GM19025 (cell line): ENCODE measurements around the gene TXNDC5.
"Not testable (repeated sequence)": the region's sequence is repeated elsewhere in the genome, so short reads cannot be mapped to it uniquely, and the experiment has no call there.

ENCODE experiments used
- ATAC-seq: cut with Tn5 transposase; IDR thresholded peaks from one replicate; pipeline ENCODE4 v1.9.1; 2021; ENCODE audit warnings: mild to moderate bottlenecking, low read depth, moderate library complexity; ENCODE audit not compliant: unreplicated experiment

Gene TXNDC5

DNA sequence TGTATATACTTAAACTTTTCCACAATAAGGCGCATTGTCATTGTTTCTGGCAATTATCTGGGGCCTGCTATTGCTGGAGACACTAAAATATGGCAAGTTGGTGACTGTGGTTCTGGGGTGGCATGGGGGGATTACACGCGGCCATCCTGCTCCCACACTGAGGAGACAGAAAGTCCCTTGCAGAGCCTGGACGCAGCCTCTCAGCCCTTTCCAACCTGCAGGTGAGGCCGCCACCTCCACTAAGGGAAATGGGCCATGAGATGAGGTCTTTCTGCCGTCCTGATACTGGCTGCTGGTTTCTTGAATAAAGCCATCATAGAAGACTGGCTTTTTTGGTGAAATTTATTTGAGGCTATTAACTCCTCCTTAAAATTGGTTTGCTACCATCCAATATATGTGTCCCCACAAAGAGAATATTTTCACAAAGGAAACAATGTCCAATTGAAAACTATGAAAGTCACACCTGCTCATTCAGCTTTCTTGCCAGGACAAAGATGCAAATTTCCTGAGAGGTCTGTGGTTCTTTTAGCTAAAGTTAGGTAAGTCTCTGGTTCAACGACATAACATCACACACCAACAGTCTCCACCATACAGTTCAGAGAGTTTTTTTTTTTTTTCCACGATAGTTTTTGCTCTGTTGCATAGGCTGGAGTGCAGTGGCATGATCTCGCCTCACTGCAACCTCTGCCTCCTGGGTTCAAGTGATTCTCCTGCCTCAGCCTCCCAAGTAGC lies 13.0 kb downstream of the TXNDC5 start:
- ATAC-seq = no peak

DNA sequence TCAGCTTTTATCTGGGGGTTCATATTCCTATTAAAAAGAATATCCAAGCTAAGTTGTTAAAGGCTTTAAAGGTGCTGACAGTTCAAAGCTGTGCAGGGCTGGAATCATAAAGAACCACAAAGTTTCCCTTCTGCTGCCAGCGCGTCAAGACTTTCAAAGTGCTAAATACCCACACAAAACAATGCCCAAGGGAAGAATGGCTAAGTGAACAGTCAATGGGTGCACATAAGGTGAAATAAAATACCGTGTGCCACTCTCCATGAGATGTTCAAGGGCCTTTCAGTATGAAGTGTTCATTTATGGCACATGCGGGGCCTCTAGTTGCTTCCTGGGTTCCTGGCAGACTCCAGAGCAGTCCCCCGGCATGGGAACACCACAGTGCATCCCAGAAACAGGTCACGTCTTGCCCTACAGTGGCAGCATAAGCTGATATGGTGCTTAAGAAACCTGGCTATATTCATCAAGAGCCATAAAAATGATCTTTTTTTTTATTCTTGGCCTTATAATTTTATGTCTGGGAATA lies 14.1 kb downstream of the TXNDC5 start:
- no peak for ATAC-seq

DNA sequence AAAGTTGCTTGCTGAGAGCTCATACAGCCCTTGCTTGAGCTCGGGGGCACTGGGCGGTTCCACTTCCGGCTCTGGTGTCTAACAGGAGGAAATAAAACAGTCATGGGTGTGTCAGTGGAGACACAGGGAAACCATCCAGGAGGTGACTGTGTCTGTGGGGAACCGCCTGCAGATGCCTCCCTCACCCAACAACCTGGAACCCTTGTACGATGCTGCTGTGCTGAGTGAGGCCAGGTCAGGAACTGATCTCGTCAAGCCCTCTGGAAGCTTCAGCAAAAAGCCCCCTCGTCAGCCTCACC lies 15.5 kb downstream of the TXNDC5 start:
- ATAC-seq = no peak

DNA sequence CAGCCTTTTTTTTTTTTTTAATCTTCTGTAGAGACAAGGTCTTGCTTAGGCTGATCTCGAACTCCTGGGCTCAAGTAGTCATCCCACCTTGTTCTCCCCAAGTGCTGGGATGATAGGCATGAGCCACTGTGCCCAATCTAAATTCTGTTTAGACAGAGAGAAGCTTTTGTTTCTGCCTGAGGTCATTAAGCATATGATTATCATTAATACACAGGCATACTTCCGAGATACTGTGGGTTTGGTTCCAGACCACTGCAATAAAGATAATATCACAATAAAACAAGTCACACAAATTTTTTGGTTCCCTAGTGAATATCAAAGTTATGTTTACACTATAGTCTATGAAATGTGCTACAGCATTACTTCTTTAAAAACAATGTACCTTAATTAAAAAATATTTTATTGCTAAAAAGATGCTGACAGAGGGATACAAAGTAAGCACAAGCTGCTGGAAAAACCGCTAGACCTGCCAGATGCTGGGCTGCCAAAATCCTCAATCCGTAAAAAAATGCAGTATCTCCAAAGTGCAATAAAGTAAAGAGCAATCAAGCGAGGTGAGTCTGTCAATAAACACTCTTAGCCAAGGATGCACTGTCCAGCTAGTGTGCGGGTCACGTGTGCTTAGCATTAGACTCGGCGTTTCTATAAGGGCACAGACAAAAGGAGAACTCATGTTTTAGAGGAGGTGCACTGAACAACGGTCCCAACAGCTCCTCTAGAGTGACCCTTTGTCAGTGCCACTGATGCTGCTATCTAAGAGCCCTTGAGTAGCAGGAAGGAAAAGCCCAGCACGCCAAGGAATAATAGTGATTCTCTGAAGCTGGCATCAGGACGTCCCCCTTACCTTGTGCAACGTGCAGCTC lies 16.1 kb downstream of the TXNDC5 start:
- ATAC-seq = no peak

DNA sequence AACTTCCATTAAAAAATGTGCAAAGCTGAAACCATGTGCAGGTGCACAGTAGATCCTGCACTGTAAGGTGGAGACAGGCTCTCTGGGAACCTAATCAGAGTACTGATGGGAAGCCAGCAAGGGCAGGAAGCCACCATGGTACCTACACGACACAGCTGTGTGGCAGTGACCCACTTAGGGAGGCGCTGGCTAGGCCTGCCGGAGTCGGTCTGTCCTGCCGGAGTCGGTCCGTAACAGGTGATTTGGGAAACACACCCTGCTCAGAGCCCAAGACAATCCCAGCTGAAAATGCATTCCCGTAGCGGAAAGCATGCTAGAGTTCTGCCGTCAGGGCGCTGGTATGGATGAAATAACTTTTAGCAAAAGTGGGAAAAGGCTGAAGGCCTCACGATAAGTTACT lies 17.2 kb downstream of the TXNDC5 start:
- ATAC-seq = no peak

DNA sequence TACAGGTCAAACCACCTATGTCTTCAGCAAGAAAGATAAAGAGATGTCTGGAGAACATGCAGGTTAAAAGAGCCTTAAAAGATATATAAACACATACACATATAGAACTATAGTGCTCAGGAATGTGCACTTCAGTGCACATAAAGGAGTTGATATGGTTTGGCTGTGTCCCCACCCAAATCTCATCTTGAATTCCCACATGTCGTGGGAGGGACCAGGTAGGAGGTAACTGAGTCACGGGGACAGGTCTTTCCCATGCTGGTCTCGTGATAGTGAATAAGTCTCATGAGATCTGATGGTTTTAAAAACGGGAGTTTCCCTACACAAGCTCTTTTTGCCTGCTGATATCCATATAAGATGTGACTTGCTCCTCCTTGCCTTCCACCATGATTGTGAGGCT lies 18.2 kb downstream of the TXNDC5 start:
- not testable (repeated sequence) for ATAC-seq

DNA sequence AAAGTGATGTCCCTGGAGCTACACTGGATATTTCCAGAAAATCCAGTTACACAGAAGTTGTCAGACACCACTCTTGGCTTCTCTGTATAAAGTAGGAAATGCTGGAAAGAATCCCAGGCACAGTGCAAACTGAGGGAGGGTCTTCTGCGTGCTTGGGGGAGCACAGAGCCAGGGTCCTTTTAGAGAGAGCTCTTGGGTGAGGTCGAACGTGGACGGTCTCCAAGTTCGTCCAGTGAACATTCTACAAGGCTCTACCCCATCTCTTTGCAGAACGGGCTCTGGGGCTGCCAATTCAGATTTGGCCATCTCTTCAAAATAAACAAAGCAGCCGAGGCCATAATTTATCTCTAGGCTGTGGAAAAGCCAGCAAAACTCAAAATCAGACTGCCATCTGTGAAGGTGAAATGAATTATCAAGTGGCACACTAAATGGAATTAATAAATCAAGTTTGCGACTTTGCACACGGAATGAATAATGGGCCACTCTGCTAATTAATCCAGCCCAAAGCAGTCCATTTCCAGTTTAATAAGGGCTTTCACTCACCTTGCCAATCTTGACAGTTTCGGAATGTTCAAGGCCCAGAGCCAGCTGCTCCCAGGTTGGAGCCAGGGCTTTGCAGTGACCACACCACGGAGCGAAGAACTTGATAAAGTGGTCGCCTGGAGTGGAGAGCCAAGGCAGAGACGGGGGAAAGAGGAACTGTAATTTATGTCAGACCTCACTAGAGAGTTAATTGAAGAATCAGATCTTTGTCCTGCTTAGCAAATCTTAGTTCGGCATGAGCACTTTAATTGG lies 19.3 kb downstream of the TXNDC5 start:
- ATAC-seq = no peak

DNA sequence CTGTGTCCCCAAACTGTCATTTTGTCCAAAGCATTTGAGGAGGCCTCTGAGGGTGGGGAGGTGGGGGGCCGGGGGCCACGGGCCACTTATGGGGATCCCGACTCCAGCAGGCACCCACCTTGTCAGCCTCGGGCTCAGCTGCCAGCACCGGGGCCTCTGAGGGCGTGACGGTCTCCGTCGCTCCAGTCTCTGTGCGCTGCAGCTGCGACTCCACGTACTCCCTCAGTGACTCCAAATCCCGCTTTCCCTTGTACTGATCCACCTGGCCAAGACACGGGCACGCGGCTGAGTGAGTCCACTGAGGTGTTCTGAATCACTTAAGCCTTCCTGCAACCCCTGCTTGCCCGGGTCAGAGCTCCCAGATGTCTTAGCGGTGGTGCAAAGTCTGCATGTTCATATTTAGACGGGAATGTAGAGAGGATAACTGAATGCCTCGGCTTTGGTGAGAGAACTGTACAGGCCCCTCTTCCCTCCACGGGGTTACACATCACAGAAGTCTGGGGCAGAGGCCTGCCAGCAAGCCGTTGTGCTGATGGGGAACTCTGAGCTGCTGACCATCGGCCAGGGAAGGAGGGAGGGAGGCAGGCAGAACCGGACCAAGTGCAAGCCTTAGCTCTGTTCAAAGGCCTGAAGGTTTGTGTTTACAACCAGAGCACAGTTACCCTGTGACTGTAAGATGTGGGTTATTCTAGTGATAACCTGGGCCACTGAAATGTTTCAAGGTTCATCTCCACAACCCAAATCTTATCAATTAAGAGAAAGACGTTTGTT lies 21.8 kb downstream of the TXNDC5 start:
- ATAC-seq = no peak

DNA sequence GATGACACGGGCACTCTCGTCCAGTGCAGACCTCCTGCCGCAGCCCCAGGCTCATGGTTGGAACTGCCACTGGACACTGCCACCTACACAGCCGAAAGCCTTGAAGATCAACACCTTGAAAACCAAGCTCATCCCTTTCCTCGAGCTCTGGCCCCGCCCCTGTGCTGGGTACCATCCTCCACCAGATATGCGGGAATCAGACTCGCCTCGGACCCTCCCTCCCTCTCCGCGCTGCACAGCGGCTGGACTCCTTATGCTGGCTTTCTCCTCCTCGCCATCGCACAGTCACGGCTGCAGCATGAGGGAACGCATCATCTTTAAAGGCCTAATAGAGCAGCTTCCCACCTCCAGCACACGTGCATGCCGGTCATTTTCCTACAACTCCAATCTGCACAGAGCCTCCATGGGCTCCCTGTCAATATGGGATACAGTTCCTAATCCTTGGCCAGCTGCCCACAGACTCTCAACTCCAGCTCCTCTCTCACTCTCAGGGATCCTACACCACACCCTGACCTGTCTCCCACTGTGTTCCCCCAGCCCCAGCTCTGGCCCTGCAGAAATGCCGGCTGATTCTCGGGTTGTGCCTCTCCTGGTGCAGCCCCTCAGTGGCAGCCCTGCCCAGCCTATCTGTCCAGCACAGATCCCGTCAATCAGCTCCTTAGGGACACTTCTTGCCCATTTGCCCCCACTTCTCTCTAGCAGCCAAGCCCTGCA lies 23.2 kb downstream of the TXNDC5 start:
- no peak for ATAC-seq

DNA sequence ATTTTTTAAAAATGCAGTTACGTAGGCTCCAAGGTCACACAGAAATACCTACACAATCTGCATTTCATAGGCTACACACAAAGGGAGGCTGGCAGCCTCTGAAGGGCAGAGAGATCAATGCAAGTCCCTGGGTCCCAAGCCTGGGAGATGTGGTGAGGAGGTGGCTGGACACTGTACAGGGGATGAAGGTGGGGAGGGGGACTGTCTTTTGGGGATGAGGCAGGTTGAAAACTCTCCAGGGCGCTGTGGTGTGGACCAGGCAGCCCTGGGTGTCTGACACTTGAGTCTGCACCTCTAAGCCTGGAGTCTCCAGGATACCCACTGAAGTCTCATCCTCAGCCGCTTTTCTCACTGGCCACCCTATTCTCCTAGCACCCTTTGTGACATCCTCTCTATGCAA lies 24.5 kb downstream of the TXNDC5 start:
- no peak for ATAC-seq

DNA sequence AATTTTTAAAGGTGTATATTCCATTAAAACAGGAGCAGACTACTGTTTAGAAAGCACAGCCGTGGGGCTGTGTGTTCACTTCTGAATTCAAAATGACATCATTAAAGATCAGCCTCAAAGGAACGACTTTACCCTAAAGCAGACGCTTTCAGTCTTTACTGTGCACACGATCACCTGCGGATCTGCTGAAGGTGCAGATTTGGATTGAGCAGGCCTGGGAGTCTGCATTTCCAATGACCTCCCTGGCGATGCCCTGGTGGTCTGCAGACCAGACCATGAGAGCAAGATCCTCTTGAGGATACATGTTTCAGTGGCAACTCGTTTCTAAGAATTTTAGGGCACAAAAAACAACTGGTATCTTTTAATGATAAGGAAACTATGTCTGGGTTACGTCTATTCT lies 27.2 kb downstream of the TXNDC5 start:
- no peak for ATAC-seq

DNA sequence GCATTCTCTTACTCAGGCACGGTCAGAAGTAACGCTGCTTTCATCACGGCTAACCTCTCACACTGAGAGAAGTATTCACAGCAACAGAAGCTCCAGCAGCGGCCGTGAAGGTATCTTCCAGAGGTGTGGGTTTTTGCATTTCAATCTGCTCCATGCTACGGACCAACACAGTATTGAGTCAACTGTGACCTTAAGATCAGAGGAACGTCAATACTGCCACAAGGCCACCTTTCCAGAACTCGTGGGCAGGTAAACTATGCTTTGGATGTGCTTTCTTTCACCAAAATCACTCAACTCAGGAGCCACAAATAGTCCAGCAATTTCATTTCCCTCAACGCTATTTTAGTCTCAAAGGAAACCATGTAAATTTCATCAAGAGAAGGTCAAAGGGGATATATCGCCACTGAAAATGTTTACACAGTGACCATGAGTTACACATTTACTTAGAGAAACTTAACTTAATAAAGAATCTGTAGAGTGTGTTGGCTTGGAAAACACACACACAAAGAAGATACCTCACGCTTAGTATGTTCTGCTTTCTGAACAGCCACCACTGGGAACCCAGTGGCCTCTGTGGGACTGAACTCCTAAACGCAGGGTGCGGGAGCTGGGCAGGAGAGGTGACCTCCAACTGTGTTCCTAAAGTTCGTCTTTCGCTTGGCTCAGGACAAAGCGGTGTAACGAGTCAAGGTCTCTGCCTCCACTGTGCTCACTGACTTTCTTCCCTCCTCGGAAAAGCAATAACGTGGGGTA lies 27.9 kb downstream of the TXNDC5 start:
- ATAC-seq = no peak

DNA sequence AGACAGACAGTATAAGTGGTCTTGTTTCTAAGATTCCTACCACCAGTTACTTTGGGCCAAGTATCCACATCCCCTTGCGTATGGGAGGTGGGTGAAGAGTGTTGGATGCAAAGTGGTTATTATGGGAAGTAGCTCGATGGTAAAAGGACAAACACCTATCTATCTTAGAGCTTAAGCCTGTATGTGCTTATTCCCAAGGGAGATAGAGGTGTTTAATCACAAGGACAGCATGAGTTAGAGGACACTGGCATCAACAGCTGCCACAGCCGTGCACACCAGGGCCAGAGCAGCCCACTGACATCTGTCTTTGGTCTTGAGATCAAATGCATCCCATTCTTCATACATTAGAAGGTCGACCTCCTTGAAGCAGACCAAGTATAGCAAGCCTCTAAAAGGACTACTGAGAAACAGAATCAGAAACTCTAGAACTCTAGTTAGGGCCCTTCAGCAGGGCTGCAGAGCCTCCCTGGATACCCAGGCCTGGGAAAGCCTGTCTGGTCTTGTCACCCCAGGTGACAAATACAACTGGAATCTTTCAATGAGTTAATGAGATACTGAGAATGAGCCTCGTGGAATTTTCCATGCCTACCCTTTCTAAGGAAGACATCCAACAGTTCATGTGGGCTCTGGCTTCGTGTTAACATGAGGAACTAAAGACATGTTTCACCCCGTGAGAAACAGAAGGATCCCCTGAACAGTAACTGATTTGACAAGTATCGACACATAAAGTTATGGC lies 28.7 kb downstream of the TXNDC5 start:
- ATAC-seq = no peak

DNA sequence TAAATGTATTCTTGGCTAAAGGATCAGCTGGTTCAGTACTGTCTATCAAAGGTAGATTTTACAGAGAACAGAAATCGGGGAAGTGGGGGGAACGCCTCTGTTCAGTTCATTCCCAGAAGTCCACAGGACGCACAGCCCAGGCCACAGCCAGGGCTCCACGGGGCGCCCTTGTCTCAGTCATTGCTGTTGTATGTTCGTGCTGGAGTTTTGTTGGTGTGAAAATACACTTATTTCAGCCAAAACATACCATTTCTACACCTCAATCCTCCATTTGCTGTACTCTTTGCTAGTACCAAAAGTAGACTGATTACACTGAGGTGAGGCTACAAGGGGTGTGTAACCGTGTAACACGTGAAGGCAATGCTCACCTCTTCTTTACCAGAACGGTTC lies 29.9 kb downstream of the TXNDC5 start:
- no peak for ATAC-seq

DNA sequence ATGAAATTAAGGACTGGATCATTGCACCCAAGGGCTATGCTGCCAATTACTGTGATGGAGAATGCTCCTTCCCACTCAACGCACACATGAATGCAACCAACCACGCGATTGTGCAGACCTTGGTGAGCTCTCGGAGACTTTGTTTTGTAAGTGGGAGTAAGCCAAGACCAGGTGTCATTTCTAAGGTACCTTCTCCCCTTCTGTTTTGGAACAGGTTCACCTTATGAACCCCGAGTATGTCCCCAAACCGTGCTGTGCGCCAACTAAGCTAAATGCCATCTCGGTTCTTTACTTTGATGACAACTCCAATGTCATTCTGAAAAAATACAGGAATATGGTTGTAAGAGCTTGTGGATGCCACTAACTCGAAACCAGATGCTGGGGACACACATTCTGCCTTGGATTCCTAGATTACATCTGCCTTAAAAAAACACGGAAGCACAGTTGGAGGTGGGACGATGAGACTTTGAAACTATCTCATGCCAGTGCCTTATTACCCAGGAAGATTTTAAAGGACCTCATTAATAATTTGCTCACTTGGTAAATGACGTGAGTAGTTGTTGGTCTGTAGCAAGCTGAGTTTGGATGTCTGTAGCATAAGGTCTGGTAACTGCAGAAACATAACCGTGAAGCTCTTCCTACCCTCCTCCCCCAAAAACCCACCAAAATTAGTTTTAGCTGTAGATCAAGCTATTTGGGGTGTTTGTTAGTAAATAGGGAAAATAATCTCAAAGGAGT lies 30.4 kb downstream of the TXNDC5 start:
- ATAC-seq = no peak

DNA sequence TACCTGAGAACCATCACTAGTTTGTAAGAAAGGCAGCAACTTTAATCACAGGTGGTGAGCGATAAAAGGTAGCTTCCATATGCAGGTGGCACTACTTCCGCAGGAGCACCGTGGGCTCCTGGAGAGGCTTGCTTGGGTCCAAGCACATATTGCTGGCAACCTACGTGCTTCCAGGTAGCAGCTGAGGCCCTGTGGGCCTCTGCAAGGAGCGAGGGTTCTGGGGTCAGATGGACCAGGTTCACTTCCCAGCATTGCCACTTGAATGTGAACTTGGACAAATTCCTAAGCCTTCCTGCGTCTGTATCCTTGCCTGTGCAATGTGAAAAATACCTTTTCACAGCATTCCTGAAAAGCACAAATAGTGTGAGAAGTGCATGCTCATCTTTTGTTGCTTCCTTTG lies 31.0 kb downstream of the TXNDC5 start:
- no peak for ATAC-seq

DNA sequence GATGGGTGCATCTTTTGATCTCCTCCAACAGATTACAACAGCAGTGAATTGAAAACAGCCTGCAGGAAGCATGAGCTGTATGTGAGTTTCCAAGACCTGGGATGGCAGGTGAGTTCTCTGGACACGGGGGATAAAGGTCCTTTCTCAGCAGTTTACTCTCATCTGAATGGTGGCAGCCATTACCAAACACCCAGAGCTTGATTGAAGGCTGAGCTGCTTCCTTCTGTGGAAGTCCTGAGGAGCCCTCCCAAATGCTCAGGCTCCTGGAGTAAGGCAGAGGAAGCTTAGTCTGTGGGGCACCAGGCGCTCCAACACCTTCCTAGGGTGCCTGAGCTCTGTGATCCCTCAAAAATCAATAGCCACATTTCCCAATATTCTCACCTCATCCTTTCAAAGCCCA lies 31.5 kb downstream of the TXNDC5 start:
- ATAC-seq = no peak
